ENCODE data around the gene ZBTB24. TPM values are rescaled to one million over a fixed set of nuclear protein-coding genes. Genes with fewer than 3 reads are reported as not detected.

ZBTB24 gene
- polyA plus RNA-seq, 2 of the 4 experiments (the other 2 are of a cell fraction) = 4.5 to 5.4 TPM

- no peaks in the 10 kb centered on the region for H3K9me3 ChIP-seq
- H3K4me1 ChIP-seq = peaks cover 43% of the 10 kb centered on the region; the same call in 2 of the 3 replicates
- DNase-seq (ENCODE audit: low read depth in 1 of 2, low spot score in 1 of 2) (no peak), ATAC-seq (peak in 1 of 2 experiments; percentile 25; a peak in 1 of 6 replicates), FAIRE-seq (no peak)
- no peak overlapping the region for H3K4me3 ChIP-seq
- H3K4me2 ChIP-seq = peak overlapping the region; percentile 48
- WGBS (ENCODE audit: missing lambda C conversion rate) = 63% methylated on average over 2 of the region's 2 CpGs
- POLR2A ChIA-PET = no interaction called here
- CTCF ChIA-PET = no interaction called here
- H3K27ac ChIP-seq = no peak overlapping the region
- TF ChIP-seq MAZ (IDR thresholded peaks at IDR 0.05; ENCODE audit: borderline replicate concordance, low read depth, low read length) (no peak), CEBPB (IDR thresholded peaks at IDR 0.05) (no peak), ZFP36 (IDR thresholded peaks at IDR 0.05; ENCODE audit: borderline replicate concordance, partially characterized antibody) (no peak), CHD2 (IDR thresholded peaks at IDR 0.05; ENCODE audit: low read length, partially characterized antibody) (no peak), EHF (CRISPR knock-in tag; IDR thresholded peaks at IDR 0.05) (no peak), TP53 (CRISPR knock-in tag; IDR thresholded peaks at IDR 0.05) (no peak), HOXB5 (CRISPR knock-in tag; IDR thresholded peaks at IDR 0.05) (no peak), MAX (IDR thresholded peaks at IDR 0.05) (no peak), REST (IDR thresholded peaks at IDR 0.05) (no peak), NR3C1 (IDR thresholded peaks at IDR 0.05) (no peak), KDM5A (IDR thresholded peaks at IDR 0.05) (no peak), CBX2 (IDR thresholded peaks at IDR 0.05; ENCODE audit: borderline replicate concordance, low read depth) (no peak), MAFK (IDR thresholded peaks at IDR 0.05; ENCODE audit: partially characterized antibody) (no peak), ELK1 (IDR thresholded peaks at IDR 0.05; ENCODE audit: low read depth, low read length) (no peak), ZNF302 (CRISPR knock-in tag; IDR thresholded peaks at IDR 0.05) (no peak), NPAS2 (CRISPR knock-in tag; IDR thresholded peaks at IDR 0.05; ENCODE audit: borderline replicate concordance) (no peak)
These were observed 5.3 kb downstream of the ZBTB24 start for GRCh38 chr6:109477725-109478124.

- Histone ChIP-seq H3K27ac (no peak overlapping the region), H3K4me1 (peaks cover 43% of the 10 kb centered on the region; the same call in 2 of the 3 replicates), H3K9me3 (no peaks in the 10 kb centered on the region), H3K4me2 (no peak overlapping the region), H3K4me3 (no peak overlapping the region)
- no peak for DNase-seq (ENCODE audit: low read depth in 1 of 2, low spot score in 1 of 2)
- ChIA-PET CTCF (no interaction called here), POLR2A (no interaction called here)
- 90% methylated on average over 2 of the region's 2 CpGs for WGBS (ENCODE audit: missing lambda C conversion rate)
- FAIRE-seq = no peak
- ATAC-seq = no peak
- TF ChIP-seq HEYL (CRISPR knock-in tag; IDR thresholded peaks at IDR 0.05) (no peak), FOXS1 (CRISPR knock-in tag; IDR thresholded peaks at IDR 0.05) (no peak), TP53 (CRISPR knock-in tag; IDR thresholded peaks at IDR 0.05) (no peak), SREBF2 (IDR thresholded peaks at IDR 0.05) (no peak), CHD2 (IDR thresholded peaks at IDR 0.05; ENCODE audit: low read length, partially characterized antibody) (no peak), E2F6 (IDR thresholded peaks at IDR 0.05; ENCODE audit: borderline replicate concordance, low read depth) (no peak), ELK1 (IDR thresholded peaks at IDR 0.05; ENCODE audit: low read depth, low read length) (no peak), HOXB13 (CRISPR knock-in tag; IDR thresholded peaks at IDR 0.05; ENCODE audit: low read depth) (no peak), RAD21 (conservative IDR thresholded peaks at IDR 0.05 in 1 of 2, IDR thresholded peaks at IDR 0.05 in 1 of 2) (no peak), RNF2 (IDR thresholded peaks at IDR 0.05; ENCODE audit: borderline replicate concordance, low read depth) (no peak), CEBPB (IDR thresholded peaks at IDR 0.05) (no peak), EHMT2 (IDR thresholded peaks at IDR 0.05; ENCODE audit: low read depth) (no peak), HOXB5 (CRISPR knock-in tag; IDR thresholded peaks at IDR 0.05) (no peak), POLR2A (IDR thresholded peaks at IDR 0.05; ENCODE audit: low read length) (no peak), MAZ (IDR thresholded peaks at IDR 0.05; ENCODE audit: borderline replicate concordance, low read depth, low read length) (no peak), HOXA7 (CRISPR knock-in tag; IDR thresholded peaks at IDR 0.05) (no peak), MAX (IDR thresholded peaks at IDR 0.05) (no peak), EP300 (IDR thresholded peaks at IDR 0.05) (no peak)
These were observed 5.8 kb downstream of the ZBTB24 start for GRCh38 chr6:109477184-109477583.

All from A549 (cell line).